Heart left ventricle (tissue), 16 donors: Measurements from ENCODE around the gene SATB2. TPM values are rescaled to one million over a fixed set of nuclear protein-coding genes. Genes with fewer than 3 reads are reported as not detected.

ENCODE experiments used
- ATAC-seq, 4 donors: fragments of 200-7000 bp; cut with Tn5 transposase; one replicate each; pipeline ENCODE4 v1.9.1; 2020 to 2022; ENCODE audit warnings: moderate library complexity in 4 of 4, mild to moderate bottlenecking in 3 of 4, moderate number of reproducible peaks in 1 of 4
- DNase-seq, 5 donors: peaks; one replicate each; pipeline ENCODE4 v3.0.0-alpha.2; 2020
- H3K27ac ChIP-seq, 12 donors: fragments of 200-600 bp; sonication (generic) in 4 of 12; one replicate each; pipeline versions ENCODE4 v1.5.0 to v1.8.0; 2016 to 2022; ENCODE audit warnings: mild to moderate bottlenecking in 2 of 12
- H3K27me3 ChIP-seq, 9 donors: fragments of 200-600 bp; sonication (generic) in 2 of 9; one replicate each; pipeline versions ENCODE4 v1.5.1 to v1.8.0; 2016 to 2022; ENCODE audit warnings: mild to moderate bottlenecking in 3 of 9
- H3K36me3 ChIP-seq, 9 donors: fragments of 200-600 bp; sonication (generic) in 2 of 9; one replicate each; pipeline versions ENCODE4 v1.5.0 to v1.8.0; 2018 to 2022; ENCODE audit warnings: mild to moderate bottlenecking in 2 of 9
- H3K4me1 ChIP-seq, 12 donors: fragments of 200-600 bp; sonication (generic) in 4 of 12; one replicate each; pipeline versions ENCODE4 v1.5.0 to v1.8.0; 2016 to 2022; ENCODE audit warnings: mild to moderate bottlenecking in 3 of 12
- H3K4me3 ChIP-seq, 12 donors: fragments of 200-600 bp; sonication (generic) in 4 of 12; one replicate each; pipeline versions ENCODE4 v1.5.0 to v1.8.0; 2017 to 2022; ENCODE audit warnings: mild to moderate bottlenecking in 9 of 12, moderate library complexity in 4 of 12
- H3K9me3 ChIP-seq, 12 donors: fragments of 200-600 bp; sonication (generic) in 4 of 12; one replicate each; pipeline versions ENCODE4 v1.5.0 to v1.8.0; 2016 to 2022; ENCODE audit warnings: mild to moderate bottlenecking in 1 of 12
- CTCF ChIP-seq, 12 donors: fragments of 200-600 bp; sonication (generic) in 4 of 12; IDR thresholded peaks; one replicate each; pipeline versions ENCODE4 v1.5.0 to v1.8.0; 2018 to 2022; ENCODE audit warnings: antibody characterized with exemption in 12 of 12, mild to moderate bottlenecking in 5 of 12
- POLR2A ChIP-seq, 2 donors: fragments of 450-650 bp; IDR thresholded peaks; one replicate each; pipeline ENCODE4 v1.6.1; 2017; ENCODE audit warnings: antibody characterized with exemption in 2 of 2, mild to moderate bottlenecking in 2 of 2, moderate library complexity in 2 of 2
- WGBS, 4 donors: extraction: QIAGEN DNeasy Blood & Tissue Kit in 2 of 4; methylation state at CpG; one replicate each; pipeline versions ENCODE4 v1.1.5 to v1.1.7; 2013 to 2018; 5-methylcytosine and 5-hydroxymethylcytosine counted together
- intact Hi-C, 10 donors: fragments of 100-400 bp; cut with DNase I; formaldehyde crosslinking; loops; one replicate each; pipeline versions ENCODE4 v1.11.1 to v1.14.2; 2022
- polyA plus RNA-seq, 2 donors: library from polyadenylated mRNA; stranded (reverse); fragments of 200-250 nt; gene quantifications; one replicate each; pipeline ENCODE4 v1.2.3, GENCODE V29; 2013
- total RNA-seq, 9 donors: library from RNA; depleted of rRNA in 2 of 9; stranded (reverse); fragments of >200 nt in 2 of 9; fragmentation: NEBNext Ultra II Directional in 3 of 9; extraction: Animal tissue kit (Norgen Biotek cat#: 25700) in 3 of 9; gene quantifications; one replicate each; pipeline versions ENCODE4 v1.1.0 to v1.2.4, GENCODE V29; 2016 to 2023
- donor health status: ischemic (EF 13 %, LVEDD 7.1; RV severe dilation, severe dysfunction).
- donor health status: healthy with polysubstance abuse.
- donor health status: DM: no; HTN: yes; CAD: no.
- donor health status: DM: no; HTN: no; CAD: no.
- donor health status: ischemic (EF 25% LVEDD 6.9; RV normal size, moderate dysfunction).
- donor health status: ischemic (EF 25% LVEDD 5.7; RV mildly dilated, moderate dysfunction).
- donor health status: healthy.
- donor health status: DM: yes; HTN: yes; CAD: no.
- donor health status: ischemic (EF 35%, LVEDD 5.7; RV mildly dilated, moderate dysfunction).
- donor health status: nonischemic (EF 11% LVEDD 7.7; RV severe dilation, severe dysfunction).
- donor health status: DM: yes; HTN: yes; CAD: no.
- donor health status: PGD.
- donor health status: ischemic (EF 29% LVEDD 5.4; RV normal size, mild dysfunction).
- donor health status: nonischemic (EF 23%, LVEDD 6.1; RV moderate dilation, normal function).

Gene SATB2
- total and polyA plus RNA-seq, 11 donors = 0.38 to 3.3 (median 1.2) TPM

GRCh38 chr2:199459286-199460100 is 1.8 kb upstream of the SATB2 start:
- Histone ChIP-seq H3K36me3 (no peaks in the 10 kb centered on the region), H3K27ac (peak overlapping the region in 11 of 12 donors; percentile 14 to 76 (median 63)), H3K4me3 (peak overlapping the region; percentile 60 to 97 (median 86)), H3K4me1 (peaks cover 10 to 74% (median 42%) of the 10 kb centered on the region in 12 donors), H3K27me3 (peaks cover 65 to 84% (median 77%) of the 10 kb centered on the region in 9 donors), H3K9me3 (no peaks in the 10 kb centered on the region)
- intact Hi-C loops = no loop called here
- no peak for TF ChIP-seq CTCF (IDR thresholded peaks at IDR 0.05)
- no peak for TF ChIP-seq POLR2A (IDR thresholded peaks at IDR 0.05)
- WGBS, 4 donors = 0 to 1% (median 0%) methylated on average over 52 to 70 of the region's 70 CpGs
- ATAC-seq (peak; percentile 87 to 93 (median 91)), DNase-seq (peak; percentile 92 to 95 (median 93))

GRCh38 chr2:199458806-199459285 is 1.1 kb upstream of the SATB2 start:
- peaks cover 10 to 67% (median 38%) of the 10 kb centered on the region in 12 donors for H3K4me1 ChIP-seq
- TF ChIP-seq CTCF (IDR thresholded peaks at IDR 0.05) (no peak), POLR2A (IDR thresholded peaks at IDR 0.05) (no peak)
- ATAC-seq = peak in 3 of 4 donors; percentile 23 to 57 (median 52)
- DNase-seq = peak in 2 of 5 donors; percentile 31 to 68
- intact Hi-C loops = no loop called here
- H3K36me3 ChIP-seq = no peaks in the 10 kb centered on the region
- peaks cover 66 to 84% (median 77%) of the 10 kb centered on the region in 9 donors for H3K27me3 ChIP-seq
- no peaks in the 10 kb centered on the region for H3K9me3 ChIP-seq
- H3K4me3 ChIP-seq = peak overlapping the region; percentile 60 to 97 (median 86)
- WGBS, 4 donors = 0 to 1% (median 0%) methylated on average over 9 to 56 of the region's 56 CpGs
- H3K27ac ChIP-seq = peak overlapping the region in 11 of 12 donors; percentile 14 to 76 (median 63)

GRCh38 chr2:199458009-199458805 is 468 bp upstream of the SATB2 start:
- H3K4me1 ChIP-seq = peaks cover 6 to 61% (median 31%) of the 10 kb centered on the region in 12 donors

More at GRCh38 chr2:199458009-199458805, 468 bp upstream of the SATB2 start:
- 1 to 2% (median 1%) methylated on average over 39 to 75 of the region's 75 CpGs for WGBS, 4 donors
- Histone ChIP-seq H3K27ac (peak overlapping the region in 4 of 12 donors; percentile 14 to 76 (median 58)), H3K4me3 (peak overlapping the region; percentile 60 to 97 (median 86)), H3K36me3 (no peaks in the 10 kb centered on the region), H3K27me3 (peaks cover 62 to 84% (median 77%) of the 10 kb centered on the region in 9 donors), H3K9me3 (no peaks in the 10 kb centered on the region)
- TF ChIP-seq CTCF (IDR thresholded peaks at IDR 0.05) (no peak), POLR2A (IDR thresholded peaks at IDR 0.05) (no peak)
- ATAC-seq (peak in 2 of 4 donors; percentile 7), DNase-seq (peak in 1 of 5 donors; percentile 23)
- intact Hi-C loops = no loop called here
